Neural crest cell (in vitro differentiated cells): Measurements from ENCODE around the gene ASIC5. TPM values are rescaled to one million over a fixed set of nuclear protein-coding genes. Genes with fewer than 3 reads are reported as not detected.
A peak's percentile ranks its signal among the peaks of the same experiment; 100 is the strongest.

Experiments used
- DNase-seq: peaks from one replicate; pipeline ENCODE4 v3.0.0; 2021; ENCODE audit warnings: low read depth, mixed read lengths, low spot score
- H3K27ac Mint-ChIP-seq: one replicate; pipeline ENCODE4 v1.8.0; 2021; ENCODE audit warnings: mild to moderate bottlenecking, mixed read lengths; ENCODE audit not compliant: unreplicated experiment
- H3K27me3 Mint-ChIP-seq: 2 replicates; pipeline ENCODE4 v1.8.0; 2021; ENCODE audit warnings: low read depth, mild to moderate bottlenecking, mixed read lengths
- H3K36me3 Mint-ChIP-seq: 2 replicates; pipeline ENCODE4 v1.8.0; 2021; ENCODE audit warnings: low read depth, mild to moderate bottlenecking, mixed read lengths
- H3K4me1 Mint-ChIP-seq: 2 replicates; pipeline ENCODE4 v1.8.0; 2021; ENCODE audit warnings: mixed read lengths
- H3K4me3 Mint-ChIP-seq: one replicate; pipeline ENCODE4 v1.8.0; 2021; ENCODE audit warnings: mild to moderate bottlenecking, mixed read lengths
- H3K9me3 Mint-ChIP-seq: 2 replicates; pipeline ENCODE4 v1.8.0; 2021; ENCODE audit warnings: mixed read lengths
- total RNA-seq: library from RNA; stranded (reverse); gene quantifications from 2 replicates; pipeline ENCODE4 v1.2.1, GENCODE V29; 2021
- TF ChIP-seq, protein P1 (sequence below): fragments of 200-600 bp; sonication (generic); conservative IDR thresholded peaks from 2 replicates; pipeline ENCODE4 v1.5.0; 2021; ENCODE audit warnings: antibody characterized with exemption, mild to moderate bottlenecking

ASIC5 gene
- total RNA-seq, 1 donor from 2014 or later: not detected

DNA sequence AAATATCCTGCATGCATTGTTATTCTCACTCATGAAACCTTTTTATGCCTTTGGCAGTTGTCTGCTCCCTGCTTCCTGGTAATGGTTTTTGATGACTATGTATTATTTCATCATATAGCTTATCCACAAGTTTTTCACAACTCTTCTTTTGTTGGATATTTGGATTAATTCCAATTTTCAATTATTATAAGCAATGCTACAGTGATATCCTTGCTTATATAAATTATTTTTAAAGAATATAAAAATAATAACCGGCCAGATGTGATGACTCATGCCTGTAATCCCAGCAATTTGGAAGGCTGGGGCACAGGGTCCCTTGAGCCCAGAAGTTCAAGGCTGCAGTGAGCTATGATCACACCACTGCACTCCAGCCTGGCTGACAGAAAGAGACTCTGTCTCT, 47.0 kb downstream of the ASIC5 start:
- Mint-ChIP-seq H3K4me1 (no peaks in the 10 kb centered on the region), H3K9me3 (no peaks in the 10 kb centered on the region), H3K36me3 (no peaks in the 10 kb centered on the region), H3K27me3 (peaks cover 3% of the 10 kb centered on the region), H3K27ac (no peak overlapping the region), H3K4me3 (no peak overlapping the region)
- TF ChIP-seq, protein P1, sequence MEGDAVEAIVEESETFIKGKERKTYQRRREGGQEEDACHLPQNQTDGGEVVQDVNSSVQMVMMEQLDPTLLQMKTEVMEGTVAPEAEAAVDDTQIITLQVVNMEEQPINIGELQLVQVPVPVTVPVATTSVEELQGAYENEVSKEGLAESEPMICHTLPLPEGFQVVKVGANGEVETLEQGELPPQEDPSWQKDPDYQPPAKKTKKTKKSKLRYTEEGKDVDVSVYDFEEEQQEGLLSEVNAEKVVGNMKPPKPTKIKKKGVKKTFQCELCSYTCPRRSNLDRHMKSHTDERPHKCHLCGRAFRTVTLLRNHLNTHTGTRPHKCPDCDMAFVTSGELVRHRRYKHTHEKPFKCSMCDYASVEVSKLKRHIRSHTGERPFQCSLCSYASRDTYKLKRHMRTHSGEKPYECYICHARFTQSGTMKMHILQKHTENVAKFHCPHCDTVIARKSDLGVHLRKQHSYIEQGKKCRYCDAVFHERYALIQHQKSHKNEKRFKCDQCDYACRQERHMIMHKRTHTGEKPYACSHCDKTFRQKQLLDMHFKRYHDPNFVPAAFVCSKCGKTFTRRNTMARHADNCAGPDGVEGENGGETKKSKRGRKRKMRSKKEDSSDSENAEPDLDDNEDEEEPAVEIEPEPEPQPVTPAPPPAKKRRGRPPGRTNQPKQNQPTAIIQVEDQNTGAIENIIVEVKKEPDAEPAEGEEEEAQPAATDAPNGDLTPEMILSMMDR: no peak
- DNase-seq: no peak

DNA sequence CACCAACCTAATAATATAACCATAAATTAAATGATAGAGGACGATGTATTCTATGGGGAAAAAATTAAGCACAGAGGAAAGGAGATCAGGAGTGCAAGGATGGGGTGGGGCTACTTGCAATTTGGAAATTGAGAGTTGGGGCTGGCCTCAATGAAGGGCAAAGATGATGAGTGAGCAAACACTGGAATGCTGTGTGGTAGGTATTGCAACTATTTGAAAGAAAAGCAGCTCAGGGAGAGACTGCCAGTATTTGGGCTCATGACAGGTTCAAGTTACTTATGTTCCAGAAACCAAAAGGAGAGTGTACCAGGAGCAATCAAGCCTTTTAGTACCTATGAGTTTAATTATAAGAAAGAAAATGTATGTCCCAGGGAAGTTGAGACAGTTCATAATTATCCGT, 47.4 kb downstream of the ASIC5 start:
- Mint-ChIP-seq H3K27me3 (peaks cover 3% of the 10 kb centered on the region), H3K36me3 (no peaks in the 10 kb centered on the region), H3K4me3 (no peak overlapping the region), H3K4me1 (no peaks in the 10 kb centered on the region), H3K27ac (no peak overlapping the region), H3K9me3 (no peaks in the 10 kb centered on the region)
- TF ChIP-seq, protein P1: no peak
- DNase-seq: no peak

DNA sequence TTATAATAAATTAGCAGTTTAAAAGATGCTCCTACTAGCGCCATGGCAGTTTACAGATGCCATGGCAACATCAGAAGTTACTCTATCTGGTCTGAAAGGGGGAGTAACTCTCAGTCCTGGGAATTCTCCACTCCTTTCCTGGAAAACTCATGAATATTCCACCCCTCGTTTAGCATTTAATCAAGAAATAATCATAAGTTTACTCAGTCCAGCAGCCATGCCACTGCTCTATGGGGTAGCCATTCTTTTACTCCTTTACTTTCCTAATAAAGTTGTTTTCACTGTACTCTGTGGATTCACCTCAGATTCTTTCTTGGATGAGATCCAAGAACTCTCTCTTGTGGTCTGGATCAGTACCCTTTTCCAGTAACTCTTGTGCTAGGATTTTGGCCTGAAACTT, 55.0 kb downstream of the ASIC5 start:
- no peak overlapping the region for H3K27ac Mint-ChIP-seq
- H3K9me3 Mint-ChIP-seq: no peaks in the 10 kb centered on the region
- TF ChIP-seq, protein P1: no peak
- peaks cover 3% of the 10 kb centered on the region for H3K27me3 Mint-ChIP-seq
- no peaks in the 10 kb centered on the region for H3K4me1 Mint-ChIP-seq
- no peaks in the 10 kb centered on the region for H3K36me3 Mint-ChIP-seq
- DNase-seq: no peak
- H3K4me3 Mint-ChIP-seq: no peak overlapping the region

DNA sequence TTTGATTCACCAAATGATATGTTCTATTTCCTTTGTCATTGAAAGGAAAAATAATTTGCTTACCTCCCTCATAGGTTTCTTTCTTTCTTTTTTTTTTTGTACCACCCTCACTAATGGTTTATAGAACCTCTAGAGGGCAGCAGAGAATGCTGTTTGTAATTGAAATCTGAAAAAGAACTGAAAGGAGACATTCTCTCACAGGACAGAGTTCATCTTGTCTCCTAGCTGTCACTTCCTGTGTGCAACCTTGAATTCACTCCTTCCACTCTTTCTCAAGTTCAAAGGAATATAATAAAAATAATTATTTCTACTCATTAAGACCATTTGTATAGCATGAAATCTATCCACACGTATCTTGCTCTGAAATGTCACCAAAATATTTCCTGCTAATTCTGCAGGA, 56.2 kb downstream of the ASIC5 start:
- Mint-ChIP-seq H3K4me1 (no peaks in the 10 kb centered on the region), H3K27me3 (no peaks in the 10 kb centered on the region), H3K9me3 (no peaks in the 10 kb centered on the region), H3K27ac (no peak overlapping the region), H3K4me3 (no peak overlapping the region), H3K36me3 (no peaks in the 10 kb centered on the region)
- TF ChIP-seq, protein P1: peak; percentile 87
- DNase-seq: no peak

DNA sequence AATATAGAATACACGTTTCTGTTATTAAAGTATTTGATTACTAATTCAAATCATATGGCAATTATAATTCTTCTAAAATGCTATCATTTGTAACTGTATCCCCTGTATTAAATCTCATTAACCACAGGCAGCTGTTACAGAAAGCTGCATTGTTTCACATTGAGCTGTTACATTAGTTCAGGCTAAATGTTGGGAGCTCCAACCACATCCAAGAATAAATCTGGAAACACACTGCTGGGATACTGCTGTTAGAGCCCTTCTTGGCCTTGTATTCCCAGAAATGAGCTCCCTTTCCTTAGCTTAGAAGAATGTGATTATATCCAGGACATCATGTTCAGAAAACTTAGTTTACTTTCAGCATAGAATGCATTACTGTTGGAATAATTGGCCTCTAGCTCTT, 59.1 kb downstream of the ASIC5 start:
- no peak overlapping the region for H3K27ac Mint-ChIP-seq
- no peak overlapping the region for H3K4me3 Mint-ChIP-seq
- TF ChIP-seq, protein P1: no peak
- no peaks in the 10 kb centered on the region for H3K9me3 Mint-ChIP-seq
- no peaks in the 10 kb centered on the region for H3K27me3 Mint-ChIP-seq
- H3K4me1 Mint-ChIP-seq: no peaks in the 10 kb centered on the region
- H3K36me3 Mint-ChIP-seq: no peaks in the 10 kb centered on the region
- no peak for DNase-seq

DNA sequence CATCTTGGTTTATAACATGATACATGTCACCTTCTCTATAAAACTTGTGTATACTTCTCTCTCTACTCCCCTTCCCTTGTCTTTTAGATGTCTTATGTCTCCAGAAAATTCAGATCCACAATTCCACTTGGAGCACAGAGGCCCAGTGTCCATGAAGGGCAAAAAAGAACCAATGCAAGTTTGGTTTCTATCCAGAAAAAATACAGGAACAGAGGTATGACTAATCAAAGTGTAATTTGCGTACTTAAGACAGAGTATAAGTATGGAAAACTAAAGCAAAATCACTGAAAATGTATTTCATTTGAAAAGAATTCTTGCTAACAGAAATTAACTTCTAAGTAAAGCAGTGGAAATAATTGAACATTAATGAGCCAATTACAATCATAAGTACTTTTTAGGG, 61.1 kb downstream of the ASIC5 start:
- H3K4me3 Mint-ChIP-seq: no peak overlapping the region
- no peaks in the 10 kb centered on the region for H3K27me3 Mint-ChIP-seq
- no peaks in the 10 kb centered on the region for H3K9me3 Mint-ChIP-seq
- TF ChIP-seq, protein P1: no peak
- DNase-seq: no peak
- H3K4me1 Mint-ChIP-seq: no peaks in the 10 kb centered on the region
- H3K27ac Mint-ChIP-seq: no peak overlapping the region
- no peaks in the 10 kb centered on the region for H3K36me3 Mint-ChIP-seq
